GM12891 (cell line): ENCODE results near the gene IL1RAPL2.

ENCODE experiments used
- DNase-seq: peaks from one replicate; pipeline ENCODE4 v3.0.0; 2011; ENCODE audit warnings: low spot score; ENCODE audit not compliant: insufficient read length
- FAIRE-seq: peaks from 2 replicates; lab custom pipeline; 2011; peaks lifted over from hg19 to GRCh38; lab: Jason Lieb, UNC
- PAX5 ChIP-seq: IDR thresholded peaks from 2 replicates; pipeline ENCODE4 v1.6.1; 2011; ENCODE audit warnings: low read length, moderate library complexity, mild to moderate bottlenecking; ENCODE audit not compliant: insufficient read depth, severe bottlenecking
- POLR2A ChIP-seq: IDR thresholded peaks from 2 replicates; pipeline ENCODE4 v1.6.1; 2011; ENCODE audit warnings: low read depth, low read length, control low read depth
- POLR2AphosphoS5 ChIP-seq: IDR thresholded peaks from 2 replicates; pipeline ENCODE4 v1.6.1; 2011; ENCODE audit warnings: low read depth, low read length, control low read depth
- POU2F2 ChIP-seq: IDR thresholded peaks from 2 replicates; pipeline ENCODE4 v1.6.1; 2011; ENCODE audit warnings: low read depth, mild to moderate bottlenecking, control low read depth, low read length, moderate library complexity
- SPI1 ChIP-seq: IDR thresholded peaks from 2 replicates; pipeline ENCODE4 v1.6.1; 2011; ENCODE audit warnings: low read depth, low read length, control low read depth
- TAF1 ChIP-seq: IDR thresholded peaks from 2 replicates; pipeline ENCODE4 v1.6.1; 2011; ENCODE audit warnings: low read depth, low read length, control low read depth

IL1RAPL2 gene

GRCh38 chrX:105634180-105634579 lies 1068.2 kb downstream of the IL1RAPL2 start:
- DNase-seq (no peak), FAIRE-seq (no peak)
- TF ChIP-seq TAF1 (no peak), SPI1 (no peak), PAX5 (no peak), POLR2A (no peak), POU2F2 (no peak), POLR2AphosphoS5 (no peak)

GRCh38 chrX:105635794-105636193 lies 1069.8 kb downstream of the IL1RAPL2 start:
- DNase-seq = no peak
- no peak for FAIRE-seq
- TF ChIP-seq POU2F2 (no peak), PAX5 (no peak)

GRCh38 chrX:105636667-105637066 lies 1070.7 kb downstream of the IL1RAPL2 start:
- no peak for DNase-seq
- TF ChIP-seq POU2F2 (no peak), POLR2AphosphoS5 (no peak), POLR2A (no peak), TAF1 (no peak), PAX5 (no peak), SPI1 (no peak)
- no peak for FAIRE-seq

GRCh38 chrX:105645667-105646357 lies 1079.8 kb downstream of the IL1RAPL2 start:
- DNase-seq (no peak), FAIRE-seq (no peak)
- no peak for TF ChIP-seq POU2F2
- TF ChIP-seq PAX5 = no peak
- no peak for TF ChIP-seq POLR2A
- no peak for TF ChIP-seq SPI1
- TF ChIP-seq TAF1 = no peak
- TF ChIP-seq POLR2AphosphoS5 = no peak

GRCh38 chrX:105646592-105647372 lies 1080.8 kb downstream of the IL1RAPL2 start:
- no peak for DNase-seq
- FAIRE-seq = no peak
- no peak for TF ChIP-seq SPI1
- TF ChIP-seq POU2F2 = no peak
- no peak for TF ChIP-seq POLR2AphosphoS5
- TF ChIP-seq TAF1 = no peak
- TF ChIP-seq POLR2A = no peak
- no peak for TF ChIP-seq PAX5

GRCh38 chrX:105647749-105648148 lies 1081.8 kb downstream of the IL1RAPL2 start:
- DNase-seq (no peak), FAIRE-seq (no peak)
- TF ChIP-seq PAX5 = no peak
- TF ChIP-seq POLR2AphosphoS5 = no peak
- no peak for TF ChIP-seq POLR2A
- no peak for TF ChIP-seq POU2F2
- TF ChIP-seq SPI1 = no peak
- TF ChIP-seq TAF1 = no peak

GRCh38 chrX:105648732-105649131 lies 1082.7 kb downstream of the IL1RAPL2 start:
- TF ChIP-seq POU2F2 = no peak
- no peak for TF ChIP-seq TAF1
- no peak for TF ChIP-seq SPI1
- no peak for TF ChIP-seq POLR2A
- no peak for TF ChIP-seq PAX5
- TF ChIP-seq POLR2AphosphoS5 = no peak
- DNase-seq (no peak), FAIRE-seq (no peak)

- DNase-seq (no peak), FAIRE-seq (no peak)
- TF ChIP-seq POLR2AphosphoS5 (no peak), SPI1 (no peak), TAF1 (no peak), POLR2A (no peak), PAX5 (no peak), POU2F2 (no peak)
Measured at GRCh38 chrX:105650577-105650976, 1084.6 kb downstream of the IL1RAPL2 start.

- TF ChIP-seq TAF1 (no peak), POLR2A (no peak), POLR2AphosphoS5 (no peak), POU2F2 (no peak), SPI1 (no peak), PAX5 (no peak)
- FAIRE-seq = no peak
- no peak for DNase-seq
Measured at GRCh38 chrX:105650986-105651385, 1085.0 kb downstream of the IL1RAPL2 start.

GRCh38 chrX:105653891-105654290 lies 1087.9 kb downstream of the IL1RAPL2 start:
- no peak for TF ChIP-seq POLR2A
- TF ChIP-seq POLR2AphosphoS5 = no peak
- TF ChIP-seq POU2F2 = no peak
- no peak for TF ChIP-seq SPI1
- TF ChIP-seq PAX5 = no peak
- TF ChIP-seq TAF1 = no peak
- FAIRE-seq (no peak), DNase-seq (no peak)
